PFSK-1 (cell line): ENCODE measurements around the gene DMRTC2.

Experiments used
- FOXP2 ChIP-seq: optimal IDR thresholded peaks from 2 replicates; pipeline ENCODE3; 2011; ENCODE audit warnings: borderline replicate concordance, control low read depth, inconsistent platforms; ENCODE audit not compliant: insufficient read depth; ENCODE audit errors: extremely low read length, extremely low read depth
- POLR2AphosphoS5 ChIP-seq: IDR thresholded peaks from 2 replicates; pipeline ENCODE4 v1.6.1; 2012; ENCODE audit warnings: low read depth, mild to moderate bottlenecking, control low read depth, low read length, moderate library complexity
- REST ChIP-seq, 2 experiments: IDR thresholded peaks; 2 replicates each; pipeline versions ENCODE4 v1.6.1 to v1.8.0; 2011 to 2012; ENCODE audit warnings: low read depth in 2 of 2, low read length in 2 of 2, control low read depth in 1 of 2, inconsistent platforms in 1 of 2, mild to moderate bottlenecking in 1 of 2, moderate library complexity in 1 of 2; ENCODE audit not compliant: insufficient read depth in 1 of 2
- SIN3A ChIP-seq: IDR thresholded peaks from 2 replicates; pipeline ENCODE4 v1.6.1; 2012; ENCODE audit warnings: mild to moderate bottlenecking, low read length, moderate library complexity, borderline replicate concordance; ENCODE audit not compliant: insufficient read depth
- TAF1 ChIP-seq: IDR thresholded peaks from 2 replicates; pipeline ENCODE4 v1.6.1; 2012; ENCODE audit warnings: low read length, control low read depth, borderline replicate concordance; ENCODE audit not compliant: insufficient read depth

DMRTC2 gene

GRCh38 chr19:41894350-41894749 is 49.5 kb downstream of the DMRTC2 start:
- TF ChIP-seq POLR2AphosphoS5 = no peak
- TF ChIP-seq TAF1 = no peak

- no peak for TF ChIP-seq TAF1
- no peak for TF ChIP-seq FOXP2
- no peak for TF ChIP-seq POLR2AphosphoS5
- TF ChIP-seq SIN3A = no peak
- no peak for TF ChIP-seq REST (IDR thresholded peaks at IDR 0.05; ENCODE audit: insufficient read depth in 1 of 2, low read depth in 2 of 2, low read length in 2 of 2)
Observed at GRCh38 chr19:41895745-41896580, 51.1 kb downstream of the DMRTC2 start.

GRCh38 chr19:41896581-41896942 is 51.7 kb downstream of the DMRTC2 start:
- TF ChIP-seq REST (IDR thresholded peaks at IDR 0.05; ENCODE audit: insufficient read depth in 1 of 2, low read depth in 2 of 2, low read length in 2 of 2) (no peak), TAF1 (no peak), FOXP2 (no peak), POLR2AphosphoS5 (no peak), SIN3A (no peak)

GRCh38 chr19:41897181-41897580 is 52.3 kb downstream of the DMRTC2 start:
- TF ChIP-seq TAF1 (no peak), SIN3A (no peak), REST (IDR thresholded peaks at IDR 0.05; ENCODE audit: insufficient read depth in 1 of 2, low read depth in 2 of 2, low read length in 2 of 2) (no peak), FOXP2 (no peak), POLR2AphosphoS5 (no peak)

GRCh38 chr19:41897820-41898219 is 53.0 kb downstream of the DMRTC2 start:
- TF ChIP-seq TAF1 (no peak), POLR2AphosphoS5 (no peak), FOXP2 (no peak), SIN3A (no peak), REST (IDR thresholded peaks at IDR 0.05; ENCODE audit: insufficient read depth in 1 of 2, low read depth in 2 of 2, low read length in 2 of 2) (no peak)
